NK-92 (cell line): Measurements from ENCODE around the gene CLDN9.
"Not testable (repeated sequence)": the region's sequence is repeated elsewhere in the genome, so short reads cannot be mapped to it uniquely, and the experiment has no call there.

Experiments used
- DNase-seq: peaks from one replicate; lab custom pipeline; 2025; ENCODE audit not compliant: unreplicated experiment; lab: John Stamatoyannopoulos, UW

CLDN9 gene

DNA sequence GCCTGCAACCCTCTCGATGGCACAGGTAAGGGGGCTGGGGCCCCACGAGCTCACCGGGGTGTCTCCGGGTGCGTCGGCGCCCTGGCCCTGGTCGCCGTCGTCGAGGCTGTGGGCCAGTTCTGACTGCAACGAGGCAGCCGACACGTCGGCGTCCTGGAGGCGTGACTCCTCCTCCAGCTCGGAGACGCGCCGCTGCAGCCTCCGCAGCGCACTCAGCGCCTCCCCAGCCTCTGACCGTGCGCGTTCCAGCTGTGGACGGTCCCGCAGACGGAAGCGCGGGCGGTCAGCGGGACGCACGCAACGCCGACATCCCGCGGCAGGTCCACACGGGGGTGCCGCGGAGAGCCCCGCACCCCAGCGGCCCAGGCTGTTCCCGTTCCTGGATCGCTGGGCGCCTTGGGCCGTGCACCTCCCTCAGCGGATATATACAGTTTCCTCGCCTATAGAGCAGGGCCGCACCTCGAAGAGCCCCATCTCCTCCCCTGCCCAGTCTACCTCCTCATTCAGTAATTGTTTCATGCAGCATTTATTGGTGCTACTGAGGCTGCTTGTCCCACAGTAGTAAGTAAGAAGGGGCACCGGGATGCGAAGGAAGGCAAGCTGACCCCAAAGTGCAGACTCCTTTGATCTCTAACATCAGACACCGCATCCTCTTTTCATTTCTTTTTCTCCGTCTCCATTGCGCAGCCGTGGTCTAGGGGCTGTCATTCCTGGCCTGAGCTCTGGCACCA lies 16.9 kb downstream of the CLDN9 start:
- DNase-seq, result no peak

DNA sequence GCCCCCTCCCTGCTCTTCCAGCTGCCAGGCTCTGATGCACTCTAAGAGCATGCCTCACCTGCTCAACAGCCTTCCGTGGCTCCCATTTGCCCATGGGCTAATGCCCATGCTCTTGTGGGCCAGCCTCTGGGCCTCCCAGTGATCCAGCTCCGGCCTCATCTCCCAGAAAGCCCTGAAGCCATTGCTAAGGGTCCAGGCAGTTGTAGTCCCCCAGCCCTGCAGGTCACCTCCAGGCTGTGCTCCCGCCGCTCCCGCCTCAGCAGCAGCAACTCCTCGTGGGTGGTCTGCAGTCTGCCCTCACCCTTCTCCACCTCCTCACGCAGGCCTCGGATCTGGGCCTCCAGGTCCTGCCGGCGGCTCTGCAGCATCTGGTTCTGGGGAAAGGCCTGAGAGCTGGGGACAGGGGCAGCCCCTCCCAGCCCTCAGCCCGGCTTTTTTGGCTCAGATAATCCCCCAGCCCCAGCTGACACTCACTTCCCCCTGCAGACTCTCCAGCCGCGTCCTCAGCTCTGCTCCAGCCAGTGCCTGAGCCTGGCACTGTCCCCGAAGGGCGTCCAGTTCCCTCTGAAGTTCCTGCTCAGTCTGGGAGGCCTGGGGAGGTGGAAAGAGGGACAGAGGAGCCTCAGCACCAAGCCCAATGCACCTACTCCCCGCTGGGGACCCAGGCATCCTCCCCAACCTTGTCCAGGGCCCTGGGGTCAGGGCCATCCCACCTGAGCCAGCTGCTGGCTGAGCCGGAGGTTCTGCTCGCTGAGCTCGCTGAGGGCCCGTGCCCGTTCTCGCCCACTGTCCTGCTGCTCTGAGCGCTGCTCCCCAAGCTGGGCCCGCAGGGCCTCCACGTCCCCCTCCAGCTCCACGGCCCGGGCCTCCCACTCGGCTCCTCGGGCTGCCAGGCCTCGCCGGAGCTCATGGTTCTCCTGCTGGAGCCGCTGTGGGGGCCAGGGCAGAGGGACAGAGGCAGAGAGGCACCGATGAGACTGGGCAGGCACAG lies 17.8 kb downstream of the CLDN9 start:
- DNase-seq, result no peak

DNA sequence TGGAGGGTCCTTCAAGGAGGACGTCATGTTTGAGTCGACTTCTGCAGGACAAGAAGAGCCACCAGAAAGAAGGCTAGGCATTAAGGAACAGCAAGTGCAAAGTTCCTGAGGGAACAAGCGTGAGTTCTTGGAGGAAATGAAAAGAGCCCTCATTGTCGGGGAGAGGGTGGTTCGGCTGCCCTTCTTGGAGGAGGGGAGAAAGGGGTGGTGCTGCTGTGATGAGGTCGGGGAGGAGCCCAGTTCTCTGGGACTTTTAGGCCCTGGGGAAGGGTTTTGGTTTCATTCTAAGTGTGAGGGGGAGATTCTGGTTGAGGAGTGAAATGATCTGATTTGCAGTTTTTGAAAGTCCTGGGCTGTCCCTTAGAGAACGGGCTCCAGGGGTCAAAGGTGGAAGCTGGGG lies 19.9 kb downstream of the CLDN9 start:
- no peak for DNase-seq

DNA sequence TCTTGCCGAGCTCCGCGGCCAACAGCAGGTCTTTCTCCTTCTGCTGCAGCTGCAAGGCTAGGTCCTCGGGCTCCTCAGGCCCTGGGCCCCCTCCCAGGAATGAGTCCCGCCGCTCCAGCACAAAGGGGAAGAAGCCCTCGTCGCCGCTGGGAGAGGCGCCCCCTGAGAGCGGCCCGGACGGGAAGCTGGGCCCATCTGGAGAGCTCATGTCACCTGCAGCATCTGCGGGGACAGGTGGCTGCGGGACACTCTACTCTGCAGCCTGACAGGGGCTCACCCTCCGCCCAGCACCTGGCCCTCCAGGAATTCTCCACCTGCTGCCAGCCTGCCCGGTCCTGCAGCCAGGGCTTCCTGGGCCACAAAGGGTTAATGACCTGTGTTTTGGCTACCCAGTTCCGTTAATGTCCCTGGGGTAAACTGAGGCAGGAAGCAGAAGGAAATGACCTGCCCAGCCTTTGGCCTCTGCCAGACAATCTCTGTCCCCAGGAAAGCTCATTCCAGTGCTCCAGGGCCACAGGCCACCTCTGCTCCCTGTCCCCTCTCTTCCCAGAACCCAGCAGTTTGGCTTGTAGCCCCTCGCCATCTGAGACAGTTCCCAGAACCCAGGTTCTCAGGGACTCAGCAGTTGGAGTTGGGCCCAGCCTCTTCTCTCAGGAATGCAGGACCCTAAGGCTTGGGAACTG lies 22.7 kb downstream of the CLDN9 start:
- DNase-seq, result no peak

DNA sequence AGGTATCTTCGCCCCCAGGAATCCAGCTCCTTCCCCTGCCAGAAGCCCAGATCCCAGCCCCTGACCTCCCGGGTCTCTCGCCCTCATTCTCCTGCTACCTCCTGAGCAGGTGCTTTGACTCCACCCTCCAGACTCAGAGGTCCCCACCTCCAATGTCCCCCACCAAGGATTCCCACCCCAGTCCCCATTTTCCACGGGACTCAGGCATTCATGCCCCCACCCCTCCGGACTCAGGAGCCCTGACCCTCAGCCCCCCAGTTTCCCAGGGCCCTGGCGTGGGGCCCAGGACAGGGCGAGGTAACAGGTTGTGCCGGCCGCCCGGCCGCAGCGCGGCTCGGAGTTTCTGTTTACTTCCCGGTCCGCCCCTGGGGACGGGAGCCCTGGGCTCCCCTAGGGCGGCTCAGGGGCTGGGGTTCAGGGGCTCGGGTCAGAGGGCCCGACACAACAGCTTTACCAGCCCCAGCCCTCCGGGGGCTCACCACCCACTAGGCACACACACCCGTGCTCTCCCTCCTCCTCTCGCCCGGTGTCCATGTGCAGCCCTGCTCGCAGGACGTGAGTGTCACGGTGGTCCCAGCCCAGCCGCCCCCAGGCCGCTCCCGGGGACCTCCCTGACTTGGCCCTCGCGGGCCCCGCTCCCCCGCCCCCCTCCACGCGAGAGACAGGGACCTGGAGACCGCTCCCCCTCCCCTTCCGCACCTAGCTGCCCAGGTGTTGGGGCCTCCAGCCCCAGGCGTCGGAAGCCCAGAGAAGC lies 23.4 kb downstream of the CLDN9 start:
- no peak for DNase-seq

DNA sequence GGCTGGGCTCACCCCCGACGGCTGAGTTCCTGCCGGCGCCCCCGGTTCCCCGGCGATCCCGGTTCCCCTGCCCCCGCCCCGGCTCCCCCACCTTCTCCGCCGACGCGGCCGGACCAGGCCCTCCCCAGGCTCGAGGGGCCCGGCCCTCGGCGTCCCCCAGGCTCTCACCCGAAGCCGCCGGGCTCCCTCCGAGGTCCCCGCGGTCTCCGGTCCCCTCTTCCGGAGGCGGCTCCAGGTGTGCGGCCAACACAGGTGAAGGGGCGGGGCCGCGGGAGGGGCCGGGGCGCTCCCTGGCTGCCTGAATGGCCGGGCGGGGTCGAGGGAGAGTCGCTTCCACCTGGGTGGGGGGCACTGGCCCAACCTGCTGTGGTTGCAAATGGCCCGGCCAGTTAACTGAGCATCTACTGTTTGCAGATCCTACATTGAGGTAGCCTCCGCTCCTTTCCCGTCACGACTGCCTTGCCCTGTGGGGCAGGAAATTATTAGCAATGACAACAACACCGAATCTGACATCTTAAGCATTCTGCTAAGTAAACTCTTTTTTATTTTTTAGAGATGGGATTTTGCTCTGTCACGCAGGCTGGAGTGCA lies 24.1 kb downstream of the CLDN9 start, which contains the start of gene BICDL2:
Gene BICDL2, minus strand, starts transcription at position 219 of the 590 bp plus-strand sequence. CDS start 1,448 bp downstream, outside the sequence.
- DNase-seq, result no peak

DNA sequence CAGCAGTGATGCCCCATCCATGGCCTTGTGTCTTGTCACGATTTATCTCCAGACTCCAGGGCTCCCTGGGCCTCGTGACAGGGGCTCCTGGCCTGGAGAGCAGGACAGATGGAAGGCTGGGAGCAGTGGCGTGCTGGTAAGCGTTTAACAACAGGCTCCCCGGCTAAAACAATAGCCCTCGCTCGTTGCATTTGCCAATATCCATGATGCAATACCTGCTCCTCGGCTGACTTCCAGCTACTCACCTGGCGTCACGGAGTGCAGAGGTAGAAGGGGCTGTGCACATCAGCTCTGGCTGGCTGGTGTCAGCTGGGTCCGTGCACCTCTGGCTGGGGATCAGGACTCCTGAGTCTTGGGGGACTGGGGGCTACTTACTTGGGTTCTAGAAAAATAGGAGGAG lies 25.5 kb downstream of the CLDN9 start:
- no peak for DNase-seq

DNA sequence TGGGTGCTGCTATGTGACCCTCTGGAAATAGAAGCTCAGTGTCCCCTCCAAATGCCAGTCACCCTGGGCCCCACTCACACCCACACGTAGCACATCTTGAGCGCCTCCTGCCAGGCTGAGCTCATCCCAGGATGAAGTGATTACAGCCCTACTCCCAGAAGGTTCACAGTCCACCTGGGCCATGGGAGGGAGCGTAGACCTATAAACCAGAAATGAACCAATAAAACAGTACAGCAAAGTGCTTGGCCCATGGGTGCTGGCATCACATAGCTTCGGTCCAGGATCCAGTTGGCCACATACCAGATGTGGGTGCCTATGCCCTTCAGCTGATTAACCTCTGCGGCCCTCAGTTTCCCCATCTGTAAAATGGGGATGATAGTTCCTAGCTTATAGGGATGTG lies 26.2 kb downstream of the CLDN9 start:
- DNase-seq, result no peak

DNA sequence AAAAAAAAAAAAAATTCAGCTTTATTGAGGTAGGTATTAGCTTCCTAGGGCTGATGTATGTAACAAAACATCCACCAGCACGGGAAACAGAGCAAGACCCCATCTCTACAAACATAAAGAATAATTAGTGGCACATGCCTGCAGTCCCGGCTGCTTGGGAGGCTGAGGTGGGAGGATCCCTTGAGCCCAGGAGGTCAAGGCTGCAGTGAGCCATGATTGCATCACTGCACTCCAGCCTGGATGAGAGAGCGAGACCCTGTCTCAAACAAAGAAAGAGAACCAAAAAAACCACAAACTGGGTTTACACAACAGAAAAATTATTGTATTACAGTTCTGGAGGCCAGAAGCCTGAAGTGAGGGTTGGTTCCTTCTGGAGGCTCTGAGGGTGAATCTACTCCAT lies 29.7 kb downstream of the CLDN9 start:
- no peak for DNase-seq

DNA sequence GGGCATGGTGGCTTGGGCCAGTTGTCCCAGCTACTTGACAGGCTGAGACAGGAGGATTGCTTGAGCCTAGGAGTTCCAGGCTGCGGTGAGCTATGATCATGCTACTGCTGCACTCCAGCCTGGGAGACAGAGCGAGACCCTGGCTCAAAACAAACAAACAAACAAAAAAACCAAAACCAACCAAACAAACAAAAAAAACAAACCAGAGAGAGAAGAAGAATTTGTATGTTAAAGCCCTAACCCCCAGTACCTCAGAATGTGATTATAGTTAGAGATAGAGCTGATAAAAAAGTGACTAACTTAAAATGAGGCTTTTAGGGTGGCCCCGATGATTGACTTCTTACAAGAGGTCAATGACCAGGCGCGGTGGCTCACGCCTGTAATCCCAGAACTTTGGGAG lies 32.0 kb downstream of the CLDN9 start:
- DNase-seq, result no peak

DNA sequence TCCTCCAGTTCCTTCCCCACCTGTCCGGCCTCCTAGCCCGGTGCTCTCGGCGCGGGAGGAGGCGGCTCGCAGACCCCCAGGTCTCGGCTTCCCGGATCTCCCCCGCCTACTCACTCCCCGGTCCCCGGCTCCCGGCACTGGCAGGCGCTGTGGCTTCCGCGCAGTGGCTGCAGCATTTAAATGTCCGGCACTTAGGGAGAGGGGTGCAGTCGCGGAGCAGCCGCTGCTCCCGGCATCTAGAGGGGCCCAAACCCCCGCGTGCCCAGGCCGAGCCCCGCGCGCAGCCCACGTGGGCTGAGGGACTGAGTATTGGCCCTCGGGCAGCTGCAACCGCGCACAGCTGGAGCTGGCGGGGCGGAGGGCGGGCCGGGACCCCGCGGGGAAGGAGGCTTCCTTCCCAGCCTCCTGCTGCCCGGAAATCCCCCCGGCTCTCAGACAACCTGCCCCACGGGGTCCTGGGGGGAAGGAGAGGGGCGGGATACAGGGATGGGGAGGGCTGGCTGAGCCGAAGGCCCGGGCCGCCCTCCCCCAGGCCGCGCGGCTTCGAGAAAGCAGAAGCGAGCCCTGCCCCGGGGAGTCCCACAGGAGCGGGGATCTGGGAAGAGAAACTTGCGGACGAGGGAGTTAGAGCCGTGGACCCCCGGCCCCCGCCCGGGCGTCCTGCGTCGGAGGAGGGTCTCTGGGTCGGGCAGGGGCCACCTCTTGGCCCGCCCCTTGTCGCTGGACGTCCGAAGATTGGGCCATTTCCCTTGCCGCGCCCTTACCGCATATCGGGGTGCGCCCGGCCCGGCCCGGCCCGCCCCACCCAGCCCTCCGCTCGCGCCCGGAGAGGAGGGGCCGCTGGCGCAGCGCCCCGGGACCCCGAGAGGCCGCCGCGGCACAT lies 33.3 kb downstream of the CLDN9 start, which contains the start of gene MMP25:
Gene MMP25, plus strand, starts transcription at position 804 of the 883 bp plus-strand sequence. CDS start 357 bp downstream, outside the sequence.
- DNase-seq, result no peak

DNA sequence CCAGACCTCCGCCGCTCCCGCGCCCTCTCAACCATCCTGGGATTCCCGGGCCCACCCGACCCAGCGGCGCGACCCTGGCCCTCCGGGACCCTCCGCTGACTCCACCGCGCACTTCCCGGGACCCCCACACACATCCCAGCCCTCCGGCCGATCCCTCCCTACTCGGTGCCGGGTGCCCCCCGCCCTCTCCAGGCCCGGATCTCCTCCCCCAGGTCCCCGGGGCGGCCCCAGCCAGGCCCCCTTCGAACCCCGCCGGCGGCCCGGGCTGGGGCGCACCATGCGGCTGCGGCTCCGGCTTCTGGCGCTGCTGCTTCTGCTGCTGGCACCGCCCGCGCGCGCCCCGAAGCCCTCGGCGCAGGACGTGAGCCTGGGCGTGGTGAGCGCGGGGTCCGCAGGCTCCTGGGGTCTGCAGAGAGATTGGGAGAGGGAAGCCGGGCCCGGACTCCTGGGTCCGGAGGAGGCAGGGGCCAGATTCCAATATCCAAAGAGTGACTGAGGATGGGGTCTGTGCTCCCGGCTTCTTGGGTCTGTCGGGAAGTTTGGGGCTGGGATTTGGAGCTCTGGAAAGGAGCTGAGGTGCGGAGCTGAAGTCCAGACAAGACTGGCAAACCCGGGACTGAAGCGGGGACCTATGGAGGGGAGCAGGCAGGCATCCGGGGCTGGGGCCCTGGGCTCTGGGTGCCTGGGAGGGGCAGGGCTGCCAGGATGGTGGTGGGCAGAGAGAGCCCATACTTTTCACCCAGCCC lies 34.1 kb downstream of the CLDN9 start:
- no peak for DNase-seq

DNA sequence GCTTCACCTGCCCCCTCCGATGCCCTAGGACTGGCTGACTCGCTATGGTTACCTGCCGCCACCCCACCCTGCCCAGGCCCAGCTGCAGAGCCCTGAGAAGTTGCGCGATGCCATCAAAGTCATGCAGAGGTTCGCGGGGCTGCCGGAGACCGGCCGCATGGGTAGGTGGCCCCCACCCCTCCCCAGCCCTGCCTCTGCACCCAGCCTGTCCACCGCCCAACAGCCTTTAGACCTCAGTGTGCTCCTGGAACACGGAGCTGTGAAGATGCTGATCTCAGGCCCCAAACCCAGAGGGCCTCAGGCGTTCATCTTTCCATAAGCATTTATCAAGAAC lies 34.6 kb downstream of the CLDN9 start:
- DNase-seq, result no peak

DNA sequence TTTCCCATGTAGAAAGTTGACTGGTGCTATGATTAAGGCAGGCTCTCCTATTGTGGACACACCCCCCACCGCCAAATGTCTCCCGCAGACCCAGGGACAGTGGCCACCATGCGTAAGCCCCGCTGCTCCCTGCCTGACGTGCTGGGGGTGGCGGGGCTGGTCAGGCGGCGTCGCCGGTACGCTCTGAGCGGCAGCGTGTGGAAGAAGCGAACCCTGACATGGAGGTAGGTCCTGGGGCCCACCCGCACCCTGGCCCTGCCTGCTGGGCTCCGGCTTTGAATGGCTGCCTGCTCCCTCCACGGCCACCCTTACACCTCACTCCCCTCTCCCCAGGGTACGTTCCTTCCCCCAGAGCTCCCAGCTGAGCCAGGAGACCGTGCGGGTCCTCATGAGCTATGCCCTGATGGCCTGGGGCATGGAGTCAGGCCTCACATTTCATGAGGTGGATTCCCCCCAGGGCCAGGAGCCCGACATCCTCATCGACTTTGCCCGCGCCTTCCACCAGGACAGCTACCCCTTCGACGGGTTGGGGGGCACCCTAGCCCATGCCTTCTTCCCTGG lies 37.3 kb downstream of the CLDN9 start:
- DNase-seq, result no peak

DNA sequence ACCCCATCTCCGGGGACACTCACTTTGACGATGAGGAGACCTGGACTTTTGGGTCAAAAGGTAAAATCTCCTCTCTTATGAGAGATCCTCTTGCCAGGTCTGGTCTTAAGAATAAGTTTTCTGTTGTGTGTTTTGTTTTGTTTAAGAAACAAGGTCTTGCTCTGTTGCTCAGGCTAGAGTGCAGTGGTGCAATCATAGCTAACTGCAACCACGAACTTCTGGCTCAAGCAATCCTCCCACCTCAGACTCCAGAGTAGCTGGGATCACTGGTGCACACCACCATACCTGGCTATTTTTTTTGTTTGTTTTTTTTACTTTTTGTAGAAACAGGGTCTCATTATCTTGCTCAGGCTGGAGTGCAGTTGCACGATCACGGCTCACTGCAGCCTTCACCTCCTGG lies 37.8 kb downstream of the CLDN9 start:
- DNase-seq, result no peak

DNA sequence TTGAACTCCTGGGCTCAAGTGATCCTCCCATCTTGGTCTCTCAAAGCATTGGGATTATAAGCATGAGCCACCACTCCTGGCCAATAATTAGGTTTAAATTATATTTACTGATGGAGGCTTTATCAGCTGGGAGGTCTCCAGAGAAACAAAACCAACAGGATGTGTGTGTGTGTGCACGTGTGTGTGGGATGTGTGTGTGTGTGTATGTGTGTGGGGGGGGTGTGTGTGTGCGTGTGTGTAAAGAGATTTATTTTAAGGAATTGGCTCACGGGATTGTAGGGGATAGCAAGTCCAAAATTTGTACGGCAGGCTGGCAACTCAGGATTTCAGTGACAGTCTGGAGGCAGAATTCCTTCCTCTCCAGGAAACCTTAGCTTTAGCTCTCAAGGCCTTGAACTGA lies 38.3 kb downstream of the CLDN9 start:
- no peak for DNase-seq

DNA sequence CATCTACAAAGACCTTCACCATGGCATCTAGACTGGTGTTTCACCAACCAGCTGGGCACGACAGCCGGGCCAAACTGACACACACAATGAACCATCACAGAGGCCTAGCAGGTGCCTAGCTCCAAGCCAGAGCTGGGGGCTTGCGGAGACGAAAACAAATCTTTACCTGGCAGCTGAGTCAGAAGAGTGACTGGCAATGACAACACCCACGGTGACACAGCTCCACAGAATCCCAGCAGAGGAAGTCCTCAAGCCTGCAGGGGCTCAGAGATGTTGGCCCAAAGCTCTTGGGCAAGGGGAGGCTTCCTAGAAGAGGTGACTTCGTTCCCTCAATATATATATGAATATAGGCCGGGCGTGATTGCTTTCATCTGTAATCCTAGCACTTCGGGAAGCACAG lies 38.8 kb downstream of the CLDN9 start:
- DNase-seq, result no peak

DNA sequence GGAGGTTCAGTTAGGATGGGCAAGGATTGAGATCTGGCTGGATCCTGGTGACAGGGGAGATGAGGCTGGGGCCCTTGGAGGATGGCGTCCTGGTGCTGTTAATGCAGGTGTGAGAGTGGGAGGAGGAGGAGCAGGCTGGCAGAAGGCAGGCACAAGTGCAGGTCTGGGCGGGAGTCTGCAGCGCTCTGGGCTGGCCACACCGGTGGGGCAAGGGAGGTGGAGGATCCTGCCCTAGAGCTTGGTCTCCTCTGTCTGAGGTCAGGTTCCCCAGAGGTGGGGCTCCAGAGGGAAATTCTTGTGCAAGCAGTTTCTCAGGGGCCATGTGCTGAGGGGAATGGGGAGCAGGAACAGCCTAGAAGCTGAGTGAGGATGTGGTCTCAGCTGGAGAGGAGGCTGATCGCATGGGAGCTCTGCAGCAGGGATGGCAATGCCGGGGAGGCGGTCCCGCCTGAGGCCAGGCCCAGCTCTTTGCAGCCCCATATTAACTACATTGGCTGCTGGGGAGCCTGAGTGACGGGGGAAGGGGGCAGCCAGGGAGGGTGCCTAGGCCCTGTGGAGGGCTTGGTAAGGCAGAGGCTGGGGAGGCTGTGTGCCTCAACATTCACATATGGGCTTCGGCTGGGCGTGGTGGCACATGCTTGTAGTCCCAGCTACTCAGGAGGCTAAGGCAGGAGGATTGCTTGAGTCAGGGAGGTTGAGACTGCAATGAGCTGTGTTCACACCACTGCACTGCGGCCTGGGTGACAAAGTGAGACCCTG lies 40.0 kb downstream of the CLDN9 start:
- not testable (repeated sequence) for DNase-seq
